CD8-positive, alpha-beta memory T cell (primary cell): ENCODE results near the gene ADAM17. TPM values are rescaled to one million over a fixed set of nuclear protein-coding genes. Genes with fewer than 3 reads are reported as not detected.

Source experiments
- CTCF ChIA-PET: fragments of 350-600 bp; sonication (Branson Sonifier 250); formaldehyde crosslinking; loops from one replicate; lab custom pipeline; 2021; ENCODE audit warnings: antibody characterized with exemption; lab: Charles Lee
- POLR2A ChIA-PET: fragments of 350-600 bp; sonication (Branson Sonifier 250); formaldehyde crosslinking; loops from one replicate; lab custom pipeline; 2021; ENCODE audit warnings: antibody characterized with exemption; lab: Charles Lee
- DNase-seq, 5 donors: peaks; one replicate each; pipeline versions ENCODE4 v3.0.0 to v3.0.0-alpha.2; 2020 to 2022; ENCODE audit warnings: mixed read lengths in 1 of 5
- H3K27ac ChIP-seq: one replicate; pipeline ENCODE4 v1.7.0; 2013; ENCODE audit warnings: low read depth, mild to moderate bottlenecking, low read length, moderate library complexity
- H3K27me3 ChIP-seq: 2 replicates; pipeline ENCODE4 v1.7.0; 2013; ENCODE audit warnings: low read length, mild to moderate bottlenecking; ENCODE audit not compliant: insufficient read depth, poor library complexity, severe bottlenecking
- H3K36me3 ChIP-seq: 2 replicates; pipeline ENCODE4 v1.7.0; 2013; ENCODE audit warnings: mild to moderate bottlenecking, low read length, moderate library complexity; ENCODE audit not compliant: insufficient read depth
- H3K4me1 ChIP-seq: 2 replicates; pipeline ENCODE4 v1.7.0; 2013; ENCODE audit warnings: mild to moderate bottlenecking, low read length, moderate library complexity; ENCODE audit not compliant: insufficient read depth
- H3K4me3 ChIP-seq: 2 replicates; pipeline ENCODE4 v1.7.0; 2013; ENCODE audit warnings: mild to moderate bottlenecking, low read length
- H3K9me3 ChIP-seq: 2 replicates; pipeline ENCODE4 v1.7.0; 2013; ENCODE audit warnings: mild to moderate bottlenecking, low read length
- H3K27ac Mint-ChIP-seq, 8 donors: one replicate each; pipeline ENCODE4 v1.8.0; 2020 to 2021; ENCODE audit warnings: mixed read lengths in 8 of 8, mild to moderate bottlenecking in 6 of 8, inconsistent platforms in 3 of 8, moderate library complexity in 3 of 8
- H3K27me3 Mint-ChIP-seq, 2 donors: one replicate each; pipeline ENCODE4 v1.8.0; 2020 to 2021; ENCODE audit warnings: mixed read lengths in 2 of 2, mild to moderate bottlenecking in 1 of 2, moderate library complexity in 1 of 2
- H3K36me3 Mint-ChIP-seq, 3 donors: one replicate each; pipeline ENCODE4 v1.8.0; 2020 to 2021; ENCODE audit warnings: mixed read lengths in 3 of 3, inconsistent platforms in 1 of 3, mild to moderate bottlenecking in 1 of 3
- H3K4me1 Mint-ChIP-seq, 3 donors: one replicate each; pipeline ENCODE4 v1.8.0; 2020 to 2021; ENCODE audit warnings: mixed read lengths in 3 of 3, inconsistent platforms in 1 of 3, mild to moderate bottlenecking in 1 of 3
- H3K4me3 Mint-ChIP-seq, 7 donors: one replicate each; pipeline ENCODE4 v1.8.0; 2020 to 2021; ENCODE audit warnings: mixed read lengths in 7 of 7, mild to moderate bottlenecking in 6 of 7, moderate library complexity in 4 of 7, inconsistent platforms in 2 of 7
- H3K9me3 Mint-ChIP-seq, 5 donors: one replicate each; pipeline ENCODE4 v1.8.0; 2020 to 2022; ENCODE audit warnings: mixed read lengths in 5 of 5, mild to moderate bottlenecking in 3 of 5, moderate library complexity in 2 of 5, inconsistent platforms in 1 of 5
- polyA plus RNA-seq: library from polyadenylated mRNA; unstranded; fragments of 300-500 nt; fragmentation: Illumina TruSeq; gene quantifications from one replicate; pipeline ENCODE4 v1.2.3, GENCODE V29; 2021
- total RNA-seq, 2 experiments: library from RNA; stranded (reverse); gene quantifications; one replicate each; pipeline ENCODE4 v1.2.3, GENCODE V29; 2021

The ADAM17 gene
- total and polyA plus RNA-seq, 3 experiments from 2014 or later: 12.6 to 20.9 (median 17.9) TPM

DNA sequence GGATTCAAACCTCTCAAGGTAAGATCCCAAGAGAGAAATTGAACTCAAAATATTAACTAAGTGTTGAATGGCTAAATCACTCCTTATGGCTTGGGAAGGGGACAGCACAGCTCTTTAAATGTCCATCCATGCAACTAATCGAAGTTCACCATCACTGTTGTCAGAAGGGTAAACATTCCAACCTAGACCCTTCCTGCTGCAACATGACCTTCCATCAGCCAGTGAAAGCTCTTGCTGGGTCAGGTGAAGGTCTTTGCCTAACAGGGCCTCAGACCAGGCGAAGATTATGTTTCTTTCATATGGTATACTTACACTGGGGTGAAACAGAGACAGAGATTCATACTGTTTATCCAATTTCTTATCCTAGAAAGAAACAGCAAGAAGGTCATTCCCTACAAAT, 64.8 kb downstream of the ADAM17 start:
- Mint-ChIP-seq H3K36me3 (peaks cover 4 to 95% (median 31%) of the 10 kb centered on the region in 3 donors), H3K27me3 (no peaks in the 10 kb centered on the region), H3K9me3 (no peaks in the 10 kb centered on the region), H3K27ac (peak overlapping the region in 3 of 8 donors; percentile 1 to 90 (median 51)), H3K4me3 (no peak overlapping the region), H3K4me1 (peaks cover 6 to 18% (median 11%) of the 10 kb centered on the region in 3 donors)
- Histone ChIP-seq H3K27ac (no peak overlapping the region), H3K4me3 (no peak overlapping the region), H3K27me3 (no peaks in the 10 kb centered on the region), H3K36me3 (peaks cover 46% of the 10 kb centered on the region), H3K4me1 (no peaks in the 10 kb centered on the region), H3K9me3 (no peaks in the 10 kb centered on the region)
- DNase-seq: no peak
- ChIA-PET POLR2A (interaction anchor here (0.5 kb wide), 1 partner anchor 11 kb away, joined by 3 read pairs; no protein-coding TSS in a partner anchor), CTCF (interaction anchor here (1.3 kb wide), 1 partner anchor 16 kb away, joined by 3 read pairs; no protein-coding TSS in a partner anchor)

GRCh38 chr2:9488583-9489547, 66.8 kb downstream of the ADAM17 start:
- Mint-ChIP-seq H3K27me3 (no peaks in the 10 kb centered on the region), H3K4me1 (peaks cover 3 to 11% (median 9%) of the 10 kb centered on the region in 3 donors), H3K4me3 (no peak overlapping the region), H3K27ac (peak overlapping the region in 6 of 8 donors; percentile 29 to 64 (median 48)), H3K9me3 (no peaks in the 10 kb centered on the region), H3K36me3 (peaks cover 4 to 99% (median 27%) of the 10 kb centered on the region in 3 donors)
- Histone ChIP-seq H3K27ac (no peak overlapping the region), H3K27me3 (no peaks in the 10 kb centered on the region), H3K9me3 (no peaks in the 10 kb centered on the region), H3K4me3 (no peak overlapping the region), H3K4me1 (no peaks in the 10 kb centered on the region), H3K36me3 (peaks cover 51% of the 10 kb centered on the region)
- DNase-seq: no peak
- ChIA-PET CTCF (no interaction called here), POLR2A (no interaction called here)

DNA sequence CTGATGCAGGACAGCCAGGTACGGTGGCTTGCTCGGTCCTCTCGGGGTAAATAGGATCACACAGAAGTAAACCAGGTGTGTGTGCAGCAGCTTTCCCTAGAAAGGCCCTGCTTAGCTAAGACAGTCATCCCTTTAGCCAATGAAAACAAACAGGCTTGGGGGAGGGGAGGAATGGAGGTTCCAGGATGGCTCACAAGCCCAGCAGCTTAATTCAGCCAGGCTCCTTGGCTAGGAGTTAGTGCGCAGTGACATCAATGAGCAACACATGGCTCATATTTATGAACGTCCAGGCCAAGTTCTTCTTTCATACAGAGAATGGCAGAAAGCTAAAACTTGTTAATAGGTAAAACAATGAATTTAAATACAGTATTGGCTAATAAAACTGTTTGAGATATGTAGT, 71.1 kb downstream of the ADAM17 start:
- POLR2A ChIA-PET: no interaction called here
- Histone ChIP-seq H3K27me3 (no peaks in the 10 kb centered on the region), H3K4me3 (no peak overlapping the region), H3K4me1 (no peaks in the 10 kb centered on the region), H3K36me3 (peaks cover 41% of the 10 kb centered on the region), H3K27ac (no peak overlapping the region), H3K9me3 (no peaks in the 10 kb centered on the region)
- peaks cover 6 to 18% (median 10%) of the 10 kb centered on the region in 3 donors for H3K4me1 Mint-ChIP-seq
- no peaks in the 10 kb centered on the region for H3K9me3 Mint-ChIP-seq
- H3K4me3 Mint-ChIP-seq: no peak overlapping the region
- no peaks in the 10 kb centered on the region for H3K27me3 Mint-ChIP-seq
- CTCF ChIA-PET: no interaction called here
- H3K27ac Mint-ChIP-seq: peak overlapping the region in 2 of 8 donors; percentile 10 to 11
- no peak for DNase-seq
- H3K36me3 Mint-ChIP-seq: peaks cover 4 to 98% (median 19%) of the 10 kb centered on the region in 3 donors

- H3K4me1 Mint-ChIP-seq: peaks cover 14 to 26% (median 24%) of the 10 kb centered on the region in 3 donors
- no peak for DNase-seq
- CTCF ChIA-PET: interaction anchor here (1.7 kb wide), 1 partner anchor 9 kb away, joined by 4 read pairs; no protein-coding TSS in a partner anchor
- H3K27ac Mint-ChIP-seq: peak overlapping the region in 2 of 8 donors; percentile 13 to 36
- peaks cover 4 to 97% (median 15%) of the 10 kb centered on the region in 3 donors for H3K36me3 Mint-ChIP-seq
- H3K4me3 Mint-ChIP-seq: no peak overlapping the region
- Histone ChIP-seq H3K36me3 (peaks cover 47% of the 10 kb centered on the region), H3K27me3 (no peaks in the 10 kb centered on the region), H3K4me1 (peaks cover under 1% of the 10 kb centered on the region), H3K4me3 (no peak overlapping the region), H3K27ac (no peak overlapping the region), H3K9me3 (no peaks in the 10 kb centered on the region)
- POLR2A ChIA-PET: interaction anchor here (1.6 kb wide), 1 partner anchor 10 kb away, joined by 3 read pairs; no protein-coding TSS in a partner anchor
- H3K9me3 Mint-ChIP-seq: no peaks in the 10 kb centered on the region
- no peaks in the 10 kb centered on the region for H3K27me3 Mint-ChIP-seq
These were observed 72.5 kb downstream of the ADAM17 start for GRCh38 chr2:9483107-9483506.

DNA sequence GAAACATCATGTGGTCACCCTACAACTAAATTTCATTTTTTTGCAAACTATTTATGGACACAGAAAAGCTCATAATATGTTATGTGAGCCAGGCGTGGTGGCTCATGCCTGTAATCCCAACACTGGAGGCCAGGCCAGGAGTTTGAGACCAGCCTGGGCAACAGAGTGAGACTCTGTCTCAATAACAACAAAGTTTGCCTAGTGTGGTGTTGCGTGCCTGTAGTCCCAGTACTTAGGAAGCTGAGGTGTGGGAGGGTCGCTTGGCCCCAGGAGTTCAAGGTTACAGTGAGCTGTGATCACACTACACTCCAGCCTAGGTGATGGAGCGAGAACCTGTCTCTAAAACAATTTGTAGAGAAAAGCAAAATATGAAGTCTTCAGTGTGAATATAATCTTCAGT, 75.5 kb downstream of the ADAM17 start:
- Histone ChIP-seq H3K27ac (no peak overlapping the region), H3K4me3 (no peak overlapping the region), H3K27me3 (no peaks in the 10 kb centered on the region), H3K4me1 (peaks cover 25% of the 10 kb centered on the region), H3K9me3 (no peaks in the 10 kb centered on the region), H3K36me3 (peaks cover 44% of the 10 kb centered on the region)
- H3K36me3 Mint-ChIP-seq: peaks cover 3 to 84% (median 12%) of the 10 kb centered on the region in 3 donors
- DNase-seq: no peak
- POLR2A ChIA-PET: no interaction called here
- CTCF ChIA-PET: no interaction called here
- peak overlapping the region in 2 of 8 donors; percentile 4 to 52 for H3K27ac Mint-ChIP-seq
- no peaks in the 10 kb centered on the region for H3K27me3 Mint-ChIP-seq
- no peak overlapping the region for H3K4me3 Mint-ChIP-seq
- no peaks in the 10 kb centered on the region for H3K9me3 Mint-ChIP-seq
- peaks cover 39 to 54% (median 52%) of the 10 kb centered on the region in 3 donors for H3K4me1 Mint-ChIP-seq

DNA sequence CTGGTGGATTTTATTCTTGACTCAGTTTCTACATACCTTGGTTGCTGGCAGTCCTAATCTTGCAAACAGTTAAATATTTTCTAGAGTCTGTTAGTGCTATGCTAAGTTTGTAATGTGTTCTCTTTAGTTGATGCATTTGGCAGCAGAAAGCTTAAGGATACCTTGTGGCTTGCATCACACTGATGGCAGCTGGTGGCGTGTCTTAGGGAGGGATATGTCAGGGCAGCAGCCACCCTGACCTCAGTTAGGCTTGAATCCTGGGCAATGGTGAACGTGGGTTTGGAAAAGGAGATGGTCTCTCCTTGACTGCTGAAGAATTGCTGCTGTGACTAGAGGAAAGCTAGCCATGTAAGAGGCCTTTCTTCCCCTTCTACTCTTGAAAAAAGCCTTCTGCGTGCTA, 77.1 kb downstream of the ADAM17 start:
- H3K9me3 Mint-ChIP-seq: no peaks in the 10 kb centered on the region
- ChIA-PET CTCF (no interaction called here), POLR2A (no interaction called here)
- H3K36me3 Mint-ChIP-seq: peaks cover 3 to 68% (median 5%) of the 10 kb centered on the region in 3 donors
- Histone ChIP-seq H3K9me3 (no peaks in the 10 kb centered on the region), H3K27ac (no peak overlapping the region), H3K4me3 (no peak overlapping the region), H3K36me3 (peaks cover 28% of the 10 kb centered on the region), H3K27me3 (no peaks in the 10 kb centered on the region), H3K4me1 (peaks cover 31% of the 10 kb centered on the region)
- H3K27ac Mint-ChIP-seq: peak overlapping the region in 7 of 8 donors; percentile 25 to 90 (median 74)
- H3K27me3 Mint-ChIP-seq: no peaks in the 10 kb centered on the region
- peaks cover 40 to 61% (median 55%) of the 10 kb centered on the region in 3 donors for H3K4me1 Mint-ChIP-seq
- peak overlapping the region in 2 of 7 donors; percentile 55 to 83 for H3K4me3 Mint-ChIP-seq
- no peak for DNase-seq

DNA sequence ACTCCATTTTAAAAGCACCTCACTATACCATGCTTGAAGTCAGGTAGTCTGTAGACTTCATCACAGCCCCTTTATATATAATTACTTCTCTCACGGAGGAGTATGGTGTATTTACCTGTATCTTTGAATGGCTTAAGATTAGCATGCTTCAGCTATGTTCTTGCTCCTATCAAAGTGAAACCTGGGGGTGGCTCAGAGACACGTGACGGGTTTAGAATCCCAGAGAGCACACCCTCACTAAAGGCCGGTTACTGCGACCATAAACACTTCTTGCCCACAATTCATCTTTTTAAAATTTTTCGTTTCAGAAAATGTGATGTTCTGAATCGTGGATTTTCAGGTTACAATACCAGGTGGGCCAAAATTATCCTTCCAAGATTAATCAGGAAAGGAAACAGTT, 77.7 kb downstream of the ADAM17 start:
- POLR2A ChIA-PET: no interaction called here
- peaks cover 42 to 68% (median 61%) of the 10 kb centered on the region in 3 donors for H3K4me1 Mint-ChIP-seq
- H3K9me3 ChIP-seq: no peaks in the 10 kb centered on the region
- peaks cover 25% of the 10 kb centered on the region for H3K36me3 ChIP-seq
- CTCF ChIA-PET: no interaction called here
- peak overlapping the region in 7 of 8 donors; percentile 25 to 90 (median 54) for H3K27ac Mint-ChIP-seq
- H3K4me1 ChIP-seq: peaks cover 38% of the 10 kb centered on the region
- peaks cover 3 to 64% (median 6%) of the 10 kb centered on the region in 3 donors for H3K36me3 Mint-ChIP-seq
- no peaks in the 10 kb centered on the region for H3K27me3 ChIP-seq
- peak overlapping the region in 2 of 7 donors; percentile 19 to 55 for H3K4me3 Mint-ChIP-seq
- DNase-seq: no peak
- no peak overlapping the region for H3K4me3 ChIP-seq
- no peaks in the 10 kb centered on the region for H3K27me3 Mint-ChIP-seq
- no peaks in the 10 kb centered on the region for H3K9me3 Mint-ChIP-seq
- H3K27ac ChIP-seq: no peak overlapping the region
